Limb (tissue), 2 donors: Measurements from ENCODE around the gene SLC39A6.
"Not testable (repeated sequence)": the region's sequence is repeated elsewhere in the genome, so short reads cannot be mapped to it uniquely, and the experiment has no call there.

Experiments
- DNase-seq, 2 donors: peaks; one replicate each; pipeline ENCODE4 v3.0.0-alpha.2; 2016; ENCODE audit errors: extremely low spot score in 2 of 2

The SLC39A6 gene

DNA sequence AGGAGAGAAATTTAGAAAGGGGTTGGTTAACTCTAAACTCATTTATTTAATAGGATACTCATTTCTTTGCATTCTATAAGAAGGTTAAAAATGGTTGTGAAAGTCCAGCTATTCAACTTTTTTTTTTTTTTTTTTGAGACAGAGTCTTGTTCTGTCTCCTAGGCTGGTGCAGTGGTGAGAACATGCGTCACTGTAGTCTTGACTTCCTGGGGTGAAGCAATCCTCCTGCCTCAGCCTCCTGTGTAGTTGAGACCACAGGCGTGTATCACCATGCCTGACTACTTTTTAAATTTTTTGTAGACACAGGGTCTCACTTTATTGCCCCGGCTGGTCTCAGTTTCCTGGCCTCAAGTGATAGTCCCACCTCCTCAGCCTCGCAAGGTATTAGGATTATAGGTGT is 12.4 kb upstream of the SLC39A6 start:
- DNase-seq = no peak

DNA sequence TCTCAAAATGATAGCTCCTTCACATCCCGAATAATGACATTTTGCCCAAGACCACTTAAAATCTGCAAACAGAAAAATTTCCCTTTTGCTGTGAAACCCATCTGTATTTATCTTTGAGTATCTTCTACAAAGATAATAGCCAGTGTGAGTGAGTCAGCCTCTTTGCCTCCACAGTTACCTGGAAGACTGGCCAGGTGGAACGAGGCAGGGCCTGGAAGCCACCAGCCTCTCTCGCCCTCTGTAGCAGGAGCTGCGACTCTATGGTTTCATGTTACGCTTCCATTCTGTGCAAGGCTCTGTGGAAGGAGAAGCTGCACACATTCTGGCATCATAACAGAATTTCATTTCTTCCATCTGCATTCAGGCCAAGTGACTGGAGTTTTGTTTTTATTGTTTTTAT is 10.1 kb upstream of the SLC39A6 start:
- no peak for DNase-seq

DNA sequence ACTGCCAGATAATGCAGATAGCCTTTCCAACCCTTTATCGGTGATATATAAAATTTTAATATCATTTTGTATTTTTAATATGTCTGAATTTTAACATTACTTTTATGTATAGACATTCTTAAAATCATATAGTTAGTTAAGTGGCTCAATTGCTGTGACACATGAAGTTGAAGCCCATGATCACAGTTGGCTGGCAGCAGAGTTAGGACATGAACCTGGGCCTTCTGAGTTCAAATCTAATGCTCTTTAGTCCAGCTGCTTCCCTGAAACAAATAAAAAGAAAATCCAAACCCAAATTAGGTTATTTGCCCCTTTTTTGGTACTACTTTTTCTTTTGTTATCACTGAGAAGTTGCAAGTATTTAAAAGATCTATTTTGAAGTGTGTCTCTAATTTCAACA is 6.1 kb upstream of the SLC39A6 start:
- no peak for DNase-seq

GRCh38 chr18:36132756-36133155 is 3.6 kb upstream of the SLC39A6 start:
- no peak for DNase-seq

DNA sequence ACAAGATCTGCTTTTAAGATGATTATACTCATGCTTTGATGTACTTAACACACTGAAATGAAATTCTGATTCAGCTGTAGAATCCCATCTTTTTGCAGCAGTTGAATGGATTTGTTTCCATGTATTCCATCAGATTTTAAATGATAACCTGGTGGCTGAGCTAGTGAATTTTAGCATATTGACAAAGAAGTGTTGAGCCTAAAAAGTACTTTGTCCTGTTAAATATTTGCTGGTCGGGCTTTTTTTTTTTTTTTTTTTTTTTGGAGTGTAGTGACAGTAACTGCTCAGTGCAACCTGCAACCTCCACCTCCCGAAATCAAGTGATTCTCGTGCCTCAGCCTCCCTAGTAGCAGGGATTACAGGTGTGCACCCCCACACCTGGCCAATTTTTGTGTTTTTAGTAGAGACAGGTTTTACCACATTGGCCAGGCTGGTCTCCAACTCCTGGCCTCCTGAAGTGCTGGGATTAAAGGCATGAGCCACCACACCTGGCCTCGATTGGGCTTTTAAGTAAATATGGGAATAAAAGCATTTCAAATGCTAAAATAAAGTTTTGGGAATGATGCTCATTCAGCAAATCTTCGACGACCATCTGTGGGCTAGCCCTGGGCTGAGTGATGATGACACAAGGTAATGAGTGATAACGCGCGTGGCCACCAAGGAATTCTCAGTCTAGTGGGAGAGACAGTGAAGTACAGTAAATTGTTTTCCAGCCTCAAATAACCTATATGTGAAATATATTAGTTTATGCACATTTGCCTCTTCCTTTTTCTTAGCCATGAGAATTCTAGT is 2.7 kb upstream of the SLC39A6 start:
- no peak for DNase-seq

GRCh38 chr18:36130883-36131653 is 1.9 kb upstream of the SLC39A6 start:
- DNase-seq = no peak

- no peak for DNase-seq
Observed at GRCh38 chr18:36130039-36130831, 1.1 kb upstream of the SLC39A6 start.

DNA sequence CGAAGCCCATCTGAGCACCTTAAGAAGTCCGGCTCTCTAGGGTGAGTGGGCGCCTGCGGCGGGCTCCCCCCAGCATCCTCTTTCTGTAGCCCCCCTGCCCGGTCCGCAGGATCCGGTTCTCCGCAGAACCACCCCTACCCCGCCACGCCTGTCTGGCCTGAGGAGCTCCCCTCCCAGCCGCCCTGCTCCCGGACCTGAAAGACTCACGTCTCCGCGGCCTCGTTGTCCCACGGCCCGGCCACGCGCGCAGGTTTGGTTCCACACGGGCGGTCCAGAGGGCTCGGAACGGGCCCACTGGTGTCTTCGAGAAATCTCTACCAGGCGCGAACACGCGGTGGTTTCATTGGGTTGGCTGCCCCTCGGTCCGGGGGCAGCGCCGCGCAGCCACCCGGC is 237 bp downstream of the SLC39A6 start:
- no peak for DNase-seq

DNA sequence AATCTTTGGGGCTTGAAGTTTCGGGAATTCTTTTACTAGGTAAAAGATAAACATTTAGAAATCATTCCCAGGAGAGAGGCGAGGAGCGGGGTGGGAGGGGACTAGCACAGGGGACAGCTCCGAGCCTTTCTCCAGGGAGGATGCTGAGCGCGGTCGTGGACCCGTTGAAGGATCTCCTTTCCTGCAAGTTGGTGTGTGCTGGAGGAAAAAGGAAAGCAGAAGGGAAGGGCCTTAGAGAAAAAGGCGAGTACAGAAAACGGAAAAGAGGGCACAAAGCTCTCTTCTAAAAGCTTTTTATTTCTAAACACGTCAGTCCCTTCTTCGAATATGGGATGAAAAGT is 640 bp downstream of the SLC39A6 start:
- peak; percentile 4 to 36 for DNase-seq

DNA sequence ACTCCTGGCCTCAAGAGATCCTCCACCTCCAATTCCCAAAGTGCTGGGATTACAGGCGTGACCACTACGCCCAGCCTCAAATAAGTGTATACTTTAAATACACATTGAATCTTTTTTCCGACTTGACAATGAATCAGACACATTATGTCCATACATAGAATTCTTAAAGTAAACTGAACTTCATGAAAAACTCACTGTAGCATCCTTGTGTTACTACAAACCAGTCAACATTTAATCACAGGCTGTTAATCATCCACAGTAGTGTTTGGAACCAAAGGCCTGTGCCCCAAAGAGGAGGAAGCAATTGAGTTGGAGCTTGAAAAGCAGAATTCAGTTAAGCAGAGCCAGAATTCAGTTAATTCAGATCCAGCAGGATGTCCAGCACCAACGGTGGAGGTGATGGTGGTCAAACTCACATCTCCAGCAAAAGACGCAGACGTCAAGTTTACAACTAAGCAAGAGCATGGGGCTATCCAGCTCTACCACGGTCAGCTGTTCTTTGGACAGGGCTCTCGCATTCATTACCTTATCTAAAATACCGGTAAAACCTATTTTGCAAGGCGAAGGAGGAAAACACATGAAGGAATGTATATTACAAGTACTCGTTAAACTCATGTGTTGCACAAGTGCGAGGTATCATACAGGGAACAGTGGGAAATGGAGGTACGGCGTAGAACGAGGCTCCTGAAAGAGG is 1.2 kb downstream of the SLC39A6 start:
- no peak for DNase-seq

- DNase-seq = no peak
Observed at GRCh38 chr18:36126668-36127067, 2.5 kb downstream of the SLC39A6 start.

GRCh38 chr18:36124841-36125240 is 4.3 kb downstream of the SLC39A6 start:
- no peak for DNase-seq

DNA sequence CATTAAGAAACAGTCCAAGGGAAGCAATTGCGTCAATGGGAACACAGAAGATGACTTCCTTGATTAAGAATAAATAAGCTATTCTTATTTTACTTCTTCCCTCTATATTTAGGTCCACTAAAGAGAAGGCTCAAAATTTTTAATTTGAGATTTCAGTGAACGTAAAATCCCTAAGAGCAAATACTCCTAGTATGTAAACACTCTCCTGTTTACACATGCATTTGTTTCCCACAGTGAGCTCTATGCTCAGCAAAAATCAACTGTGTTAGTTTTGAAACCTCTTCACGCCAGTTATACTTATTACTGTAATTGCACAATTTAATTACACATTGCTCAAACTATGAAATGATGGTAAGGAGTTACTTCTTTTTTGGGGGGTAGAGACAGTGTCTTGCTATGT is 8.8 kb downstream of the SLC39A6 start:
- DNase-seq = no peak

GRCh38 chr18:36116771-36117170 is 12.4 kb downstream of the SLC39A6 start:
- DNase-seq = not testable (repeated sequence)

- no peak for DNase-seq
Observed at GRCh38 chr18:36114738-36115137, 14.4 kb downstream of the SLC39A6 start.

DNA sequence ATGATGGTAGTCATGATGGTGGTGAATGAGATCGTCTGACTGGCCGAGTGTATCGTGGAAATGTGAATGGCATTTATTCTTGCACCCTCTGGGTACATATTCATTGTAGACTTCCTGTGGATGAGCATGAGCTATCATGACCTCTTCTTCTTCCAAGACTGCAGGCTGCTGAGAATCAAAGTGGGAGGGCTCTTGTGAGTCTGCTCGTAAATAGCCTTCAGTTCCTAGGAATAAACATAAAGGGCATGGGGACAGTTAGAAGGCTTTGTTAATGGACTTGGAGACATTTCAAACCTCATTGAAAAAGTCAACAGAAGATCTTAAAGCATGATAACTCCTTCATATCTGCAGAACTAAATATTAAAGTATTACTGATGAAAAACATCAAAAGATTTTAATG is 14.9 kb downstream of the SLC39A6 start:
- DNase-seq = no peak

DNA sequence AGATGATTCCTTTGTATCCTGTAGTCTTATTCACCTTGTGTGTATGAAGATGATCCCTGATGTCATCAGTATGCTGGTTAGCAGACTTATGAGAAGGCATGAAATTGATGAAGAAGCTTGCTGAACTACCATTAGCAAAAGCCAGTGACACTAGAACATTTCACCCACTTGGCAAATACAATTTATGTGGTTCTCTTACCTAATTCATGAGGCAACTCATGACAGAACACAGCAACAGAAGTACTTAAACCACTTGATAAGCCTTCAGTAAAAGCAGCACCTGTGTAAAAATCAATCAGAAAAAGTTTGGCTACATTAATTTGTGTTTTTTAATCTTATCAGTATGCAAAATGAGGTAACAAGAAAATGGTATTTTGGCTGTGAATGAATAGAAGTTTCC is 16.8 kb downstream of the SLC39A6 start:
- no peak for DNase-seq

DNA sequence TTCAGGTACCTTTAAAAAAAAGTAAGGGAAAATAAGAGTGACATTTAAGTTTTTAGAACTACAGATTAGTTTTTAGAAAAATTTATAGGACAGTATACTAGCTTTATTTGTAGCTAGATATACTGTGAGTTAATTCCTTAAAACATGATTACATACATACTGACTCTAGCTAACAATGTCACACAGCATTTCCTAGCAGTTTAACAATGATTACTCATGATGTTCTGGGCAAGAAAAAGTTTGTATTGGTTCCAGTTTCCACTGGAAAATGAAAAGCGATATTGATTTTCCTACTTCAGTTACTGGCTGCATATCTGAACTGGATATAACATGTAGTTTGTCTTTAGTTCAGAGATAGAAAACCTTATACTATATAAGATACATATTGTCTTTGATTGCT is 19.4 kb downstream of the SLC39A6 start:
- no peak for DNase-seq

GRCh38 chr18:36108601-36109000 is 20.5 kb downstream of the SLC39A6 start:
- no peak for DNase-seq

- DNase-seq = no peak
Observed at GRCh38 chr18:36108196-36108595, 20.9 kb downstream of the SLC39A6 start.

- DNase-seq = no peak
Observed at GRCh38 chr18:36107477-36107876, 21.7 kb downstream of the SLC39A6 start.

GRCh38 chr18:36104749-36105148 is 24.4 kb downstream of the SLC39A6 start:
- DNase-seq = no peak
